Astrocyte (in vitro differentiated cells and primary cell): Measurements from ENCODE around the gene DUS2. TPM values are rescaled to one million over a fixed set of nuclear protein-coding genes. Genes with fewer than 3 reads are reported as not detected.
"Not testable (repeated sequence)": the region's sequence is repeated elsewhere in the genome, so short reads cannot be mapped to it uniquely, and the experiment has no call there.

Experiments
- DNase-seq: peaks from one replicate; pipeline ENCODE4 v3.0.0-alpha.2; 2010; ENCODE audit warnings: low read depth
- FAIRE-seq: peaks from 2 replicates; lab custom pipeline; 2011; peaks lifted over from hg19 to GRCh38; lab: Jason Lieb, UNC
- H2AFZ ChIP-seq: 2 replicates; pipeline ENCODE4 v1.6.0; 2012; ENCODE audit warnings: low read depth, low read length, inconsistent platforms
- H3K27ac ChIP-seq: 2 replicates; pipeline ENCODE4 v1.5.1; 2011; ENCODE audit warnings: low read depth, low read length, inconsistent platforms
- H3K27me3 ChIP-seq: 2 replicates; pipeline ENCODE4 v1.6.0; 2011; ENCODE audit warnings: low read length, inconsistent platforms; ENCODE audit not compliant: insufficient read depth
- H3K36me3 ChIP-seq: 2 replicates; pipeline ENCODE4 v1.5.1; 2011; ENCODE audit warnings: low read length, inconsistent platforms; ENCODE audit not compliant: insufficient read depth
- H3K4me1 ChIP-seq: 2 replicates; pipeline ENCODE4 v1.5.1; 2011; ENCODE audit warnings: low read length, inconsistent platforms; ENCODE audit not compliant: insufficient read depth
- H3K4me2 ChIP-seq: 2 replicates; pipeline ENCODE4 v1.6.0; 2012; ENCODE audit warnings: low read length, inconsistent platforms
- H3K4me3 ChIP-seq: 2 replicates; pipeline ENCODE4 v1.5.1; 2011; ENCODE audit warnings: low read depth, mild to moderate bottlenecking, low read length, inconsistent platforms; ENCODE audit not compliant: insufficient read depth
- H3K79me2 ChIP-seq: 2 replicates; pipeline ENCODE4 v1.6.0; 2012; ENCODE audit warnings: mild to moderate bottlenecking, low read length, inconsistent platforms; ENCODE audit not compliant: insufficient read depth
- H3K9ac ChIP-seq: 2 replicates; pipeline ENCODE4 v1.6.0; 2012; ENCODE audit warnings: mild to moderate bottlenecking, low read length, inconsistent platforms
- H3K9me3 ChIP-seq: 2 replicates; pipeline ENCODE4 v1.5.1; 2012; ENCODE audit warnings: low read depth, mild to moderate bottlenecking, low read length, inconsistent platforms; ENCODE audit not compliant: insufficient read depth
- H4K20me1 ChIP-seq: 2 replicates; pipeline ENCODE4 v1.6.0; 2012; ENCODE audit warnings: low read length, inconsistent platforms; ENCODE audit not compliant: insufficient read depth
- H3K27ac Mint-ChIP-seq: one replicate; pipeline ENCODE4 v1.8.0; 2021; ENCODE audit warnings: mild to moderate bottlenecking, mixed read lengths; ENCODE audit not compliant: unreplicated experiment
- H3K27me3 Mint-ChIP-seq: one replicate; pipeline ENCODE4 v1.8.0; 2021; ENCODE audit warnings: low read depth, mixed read lengths; ENCODE audit not compliant: unreplicated experiment
- H3K36me3 Mint-ChIP-seq: one replicate; pipeline ENCODE4 v1.8.0; 2021; ENCODE audit warnings: low read depth, mixed read lengths; ENCODE audit not compliant: unreplicated experiment
- H3K4me1 Mint-ChIP-seq: one replicate; pipeline ENCODE4 v1.8.0; 2021; ENCODE audit warnings: low read depth, mixed read lengths; ENCODE audit not compliant: unreplicated experiment
- H3K4me3 Mint-ChIP-seq: one replicate; pipeline ENCODE4 v1.8.0; 2021; ENCODE audit warnings: mild to moderate bottlenecking, moderate library complexity, mixed read lengths; ENCODE audit not compliant: unreplicated experiment
- H3K9me3 Mint-ChIP-seq: one replicate; pipeline ENCODE4 v1.8.0; 2021; ENCODE audit warnings: mild to moderate bottlenecking, mixed read lengths; ENCODE audit not compliant: unreplicated experiment
- CTCF ChIP-seq: IDR thresholded peaks from 2 replicates; pipeline ENCODE4 v1.5.1; 2011; ENCODE audit warnings: low read depth, mild to moderate bottlenecking, inconsistent platforms, low read length, moderate library complexity; ENCODE audit not compliant: insufficient read depth
- EZH2 ChIP-seq: IDR thresholded peaks from 2 replicates; pipeline ENCODE4 v1.6.1; 2012; ENCODE audit warnings: mild to moderate bottlenecking, low read length, inconsistent platforms; ENCODE audit not compliant: insufficient read depth
- total RNA-seq: library from RNA; stranded (reverse); gene quantifications from 2 replicates; pipeline ENCODE4 v1.2.1, GENCODE V29; 2021

DUS2 gene
- total RNA-seq, 1 donor from 2014 or later: 14.9 TPM

- no peak for TF ChIP-seq CTCF
- no peak for TF ChIP-seq EZH2
- FAIRE-seq (no peak), DNase-seq (no peak)
- H3K9me3 Mint-ChIP-seq: no peaks in the 10 kb centered on the region
- H3K4me1 Mint-ChIP-seq: peaks cover 2% of the 10 kb centered on the region
- Histone ChIP-seq H3K4me1 (no peaks in the 10 kb centered on the region), H4K20me1 (no peaks in the 10 kb centered on the region), H3K9me3 (no peaks in the 10 kb centered on the region), H3K79me2 (no peaks in the 10 kb centered on the region), H2AFZ (no peak overlapping the region), H3K27me3 (no peaks in the 10 kb centered on the region), H3K4me2 (no peak overlapping the region), H3K9ac (no peak overlapping the region), H3K36me3 (no peaks in the 10 kb centered on the region), H3K27ac (no peak overlapping the region), H3K4me3 (no peak overlapping the region)
- no peaks in the 10 kb centered on the region for H3K36me3 Mint-ChIP-seq
- H3K27me3 Mint-ChIP-seq: peaks cover 7% of the 10 kb centered on the region
- H3K27ac Mint-ChIP-seq: no peak overlapping the region
- H3K4me3 Mint-ChIP-seq: no peak overlapping the region
Measured at GRCh38 chr16:68005211-68005610, 17.9 kb upstream of the DUS2 start.

GRCh38 chr16:68005786-68006286 is 17.2 kb upstream of the DUS2 start:
- no peaks in the 10 kb centered on the region for H3K4me1 Mint-ChIP-seq
- no peaks in the 10 kb centered on the region for H3K27me3 ChIP-seq
- no peak for TF ChIP-seq EZH2
- no peak for TF ChIP-seq CTCF
- no peak overlapping the region for H3K4me2 ChIP-seq
- H3K36me3 ChIP-seq: no peaks in the 10 kb centered on the region
- no peaks in the 10 kb centered on the region for H3K36me3 Mint-ChIP-seq
- DNase-seq (no peak), FAIRE-seq (no peak)
- H2AFZ ChIP-seq: no peak overlapping the region
- no peak overlapping the region for H3K4me3 Mint-ChIP-seq
- no peak overlapping the region for H3K27ac Mint-ChIP-seq
- no peaks in the 10 kb centered on the region for H3K4me1 ChIP-seq
- H3K4me3 ChIP-seq: no peak overlapping the region
- no peaks in the 10 kb centered on the region for H3K9me3 ChIP-seq
- H4K20me1 ChIP-seq: no peaks in the 10 kb centered on the region
- H3K9me3 Mint-ChIP-seq: no peaks in the 10 kb centered on the region
- peaks cover 7% of the 10 kb centered on the region for H3K27me3 Mint-ChIP-seq
- no peaks in the 10 kb centered on the region for H3K79me2 ChIP-seq
- no peak overlapping the region for H3K27ac ChIP-seq
- H3K9ac ChIP-seq: no peak overlapping the region

GRCh38 chr16:68009157-68009735 is 13.8 kb upstream of the DUS2 start:
- Mint-ChIP-seq H3K4me3 (no peak overlapping the region), H3K27ac (no peak overlapping the region), H3K27me3 (peaks cover 7% of the 10 kb centered on the region), H3K9me3 (no peaks in the 10 kb centered on the region), H3K36me3 (no peaks in the 10 kb centered on the region), H3K4me1 (no peaks in the 10 kb centered on the region)
- no peak overlapping the region for H3K4me2 ChIP-seq
- DNase-seq (no peak), FAIRE-seq (no peak)
- H3K27me3 ChIP-seq: no peaks in the 10 kb centered on the region
- no peaks in the 10 kb centered on the region for H3K9me3 ChIP-seq
- TF ChIP-seq CTCF: no peak
- H3K4me3 ChIP-seq: no peak overlapping the region
- H4K20me1 ChIP-seq: no peaks in the 10 kb centered on the region
- no peaks in the 10 kb centered on the region for H3K79me2 ChIP-seq
- H3K36me3 ChIP-seq: no peaks in the 10 kb centered on the region
- H3K27ac ChIP-seq: no peak overlapping the region
- no peaks in the 10 kb centered on the region for H3K4me1 ChIP-seq
- H2AFZ ChIP-seq: no peak overlapping the region
- no peak overlapping the region for H3K9ac ChIP-seq

GRCh38 chr16:68009872-68010271 is 13.2 kb upstream of the DUS2 start:
- not testable (repeated sequence) for H3K9me3 ChIP-seq, H3K4me1 Mint-ChIP-seq, FAIRE-seq, H3K9me3 Mint-ChIP-seq, H3K27me3 ChIP-seq, H2AFZ ChIP-seq, H3K9ac ChIP-seq, H3K4me2 ChIP-seq, H3K4me1 ChIP-seq, H3K36me3 ChIP-seq, DNase-seq, H3K36me3 Mint-ChIP-seq, H3K27ac ChIP-seq, H3K4me3 Mint-ChIP-seq, H3K27me3 Mint-ChIP-seq, H3K79me2 ChIP-seq, H3K4me3 ChIP-seq, H4K20me1 ChIP-seq, H3K27ac Mint-ChIP-seq
